GM21447 (cell line): ENCODE results near the gene A2M.

Source experiments
- ATAC-seq: cut with Tn5 transposase; IDR thresholded peaks from one replicate; pipeline ENCODE4 v1.9.1; 2021; ENCODE audit not compliant: unreplicated experiment

The A2M gene

GRCh38 chr12:9122091-9122609 is 6.4 kb upstream of the A2M start:
- ATAC-seq: no peak

GRCh38 chr12:9120487-9121184 is 4.9 kb upstream of the A2M start:
- no peak for ATAC-seq

GRCh38 chr12:9118158-9118557 is 2.4 kb upstream of the A2M start:
- peak; percentile 77 for ATAC-seq

- no peak for ATAC-seq
Observed at GRCh38 chr12:9114946-9115345, 773 bp downstream of the A2M start.

- no peak for ATAC-seq
Observed at GRCh38 chr12:9113987-9114309, 1.8 kb downstream of the A2M start.

- no peak for ATAC-seq
Observed at GRCh38 chr12:9113296-9113986, 2.3 kb downstream of the A2M start.

- no peak for ATAC-seq
Observed at GRCh38 chr12:9112076-9112853, 3.5 kb downstream of the A2M start.

GRCh38 chr12:9111525-9111924 is 4.2 kb downstream of the A2M start:
- no peak for ATAC-seq

GRCh38 chr12:9109737-9110491 is 5.8 kb downstream of the A2M start:
- no peak for ATAC-seq

- no peak for ATAC-seq
Observed at GRCh38 chr12:9109213-9109522, 6.6 kb downstream of the A2M start.

- no peak for ATAC-seq
Observed at GRCh38 chr12:9108504-9109212, 7.1 kb downstream of the A2M start.

- no peak for ATAC-seq
Observed at GRCh38 chr12:9107542-9107873, 8.2 kb downstream of the A2M start.

- ATAC-seq: no peak
Observed at GRCh38 chr12:9106610-9107541, 8.8 kb downstream of the A2M start.

- ATAC-seq: no peak
Observed at GRCh38 chr12:9106067-9106466, 9.7 kb downstream of the A2M start.

GRCh38 chr12:9104767-9105423 is 10.8 kb downstream of the A2M start:
- no peak for ATAC-seq

GRCh38 chr12:9104087-9104486 is 11.6 kb downstream of the A2M start:
- ATAC-seq: no peak

GRCh38 chr12:9103050-9103849 is 12.5 kb downstream of the A2M start:
- no peak for ATAC-seq

GRCh38 chr12:9101018-9101687 is 14.6 kb downstream of the A2M start:
- no peak for ATAC-seq
